Naive thymus-derived CD8-positive, alpha-beta T cell (primary cell): ENCODE measurements around the gene INO80. TPM values are rescaled to one million over a fixed set of nuclear protein-coding genes. Genes with fewer than 3 reads are reported as not detected.

Source experiments
- ATAC-seq, 2 donors: fragments of 150-1000 bp; cut with Tn5 transposase in 1 of 2; sonication (Bioruptor Pico), chemical (Tn5 transposase) in 1 of 2; 1 replicate in 1 of 2; 2 replicates in 1 of 2; pipeline ENCODE4 v1.10.0; 2021; ENCODE audit warnings: mild to moderate bottlenecking in 2 of 2, moderate library complexity in 2 of 2
- POLR2A ChIA-PET: fragments of 350-600 bp; sonication (Branson Sonifier 250); formaldehyde crosslinking; loops from one replicate; lab custom pipeline; 2021; ENCODE audit warnings: antibody characterized with exemption; lab: Charles Lee
- DNase-seq, 10 donors: peaks; one replicate each; pipeline versions ENCODE4 v3.0.0 to v3.0.0-alpha.2; 2020 to 2022
- H3K27ac Mint-ChIP-seq, 10 donors: one replicate each; pipeline ENCODE4 v1.8.0; 2020 to 2022; ENCODE audit warnings: mild to moderate bottlenecking in 10 of 10, mixed read lengths in 10 of 10, moderate library complexity in 4 of 10, inconsistent platforms in 1 of 10
- H3K27me3 Mint-ChIP-seq, 5 donors: one replicate each; pipeline ENCODE4 v1.8.0; 2021 to 2022; ENCODE audit warnings: mixed read lengths in 5 of 5
- H3K36me3 Mint-ChIP-seq, 3 donors: one replicate each; pipeline ENCODE4 v1.8.0; 2020 to 2022; ENCODE audit warnings: mixed read lengths in 3 of 3, mild to moderate bottlenecking in 2 of 3, inconsistent platforms in 1 of 3
- H3K4me1 Mint-ChIP-seq, 4 donors: one replicate each; pipeline ENCODE4 v1.8.0; 2021 to 2022; ENCODE audit warnings: mixed read lengths in 4 of 4
- H3K4me3 Mint-ChIP-seq, 10 donors: one replicate each; pipeline ENCODE4 v1.8.0; 2020 to 2022; ENCODE audit warnings: mild to moderate bottlenecking in 10 of 10, mixed read lengths in 10 of 10, moderate library complexity in 6 of 10, inconsistent platforms in 1 of 10
- H3K9me3 Mint-ChIP-seq, 9 donors: one replicate each; pipeline ENCODE4 v1.8.0; 2020 to 2022; ENCODE audit warnings: mixed read lengths in 9 of 9, mild to moderate bottlenecking in 3 of 9, inconsistent platforms in 1 of 9, moderate library complexity in 1 of 9
- polyA plus RNA-seq, 3 donors: library from polyadenylated mRNA; unstranded; fragments of 300-500 nt; fragmentation: Illumina TruSeq; gene quantifications; one replicate each; pipeline ENCODE4 v1.2.3, GENCODE V29; 2021
- total RNA-seq, 8 experiments: library from RNA in 2 of 8; stranded (reverse) in 2 of 8; gene quantifications; one replicate each; pipeline ENCODE4 v1.2.3 and lab custom pipeline; 2021 to 2026

INO80 gene
- total and polyA plus RNA-seq, 5 experiments from 2014 or later = 2.2 to 38.2 (median 8.0) TPM

- Mint-ChIP-seq H3K27me3 (no peaks in the 10 kb centered on the region), H3K36me3 (peaks cover 0 to 61% (median 13%) of the 10 kb centered on the region in 3 donors), H3K27ac (peak overlapping the region in 1 of 10 donors; percentile 83), H3K9me3 (no peaks in the 10 kb centered on the region), H3K4me1 (peaks cover 3 to 17% (median 6%) of the 10 kb centered on the region in 4 donors), H3K4me3 (no peak overlapping the region)
- POLR2A ChIA-PET = no interaction called here
- DNase-seq = no peak
- no peak for ATAC-seq
Measured at GRCh38 chr15:41010345-41010744, 105.7 kb downstream of the INO80 start.

GRCh38 chr15:41006479-41006878 lies 109.6 kb downstream of the INO80 start:
- Mint-ChIP-seq H3K4me1 (peaks cover 0 to 3% (median 1%) of the 10 kb centered on the region in 4 donors), H3K27ac (peak overlapping the region in 1 of 10 donors; percentile 13), H3K27me3 (no peaks in the 10 kb centered on the region), H3K36me3 (peaks cover 0 to 66% (median 20%) of the 10 kb centered on the region in 3 donors), H3K9me3 (no peaks in the 10 kb centered on the region), H3K4me3 (no peak overlapping the region)
- no peak for DNase-seq
- POLR2A ChIA-PET = interaction anchor here (1.1 kb wide), 1 partner anchor 10 kb away, joined by 6 read pairs; no protein-coding TSS in a partner anchor
- ATAC-seq = no peak

- H3K36me3 Mint-ChIP-seq = peaks cover 0 to 74% (median 20%) of the 10 kb centered on the region in 3 donors
Measured at GRCh38 chr15:41004490-41004889, 111.6 kb downstream of the INO80 start.

GRCh38 chr15:41001524-41002214 lies 114.4 kb downstream of the INO80 start:
- Mint-ChIP-seq H3K36me3 (peaks cover 0 to 82% (median 21%) of the 10 kb centered on the region in 3 donors), H3K4me3 (no peak overlapping the region), H3K9me3 (no peaks in the 10 kb centered on the region), H3K4me1 (no peaks in the 10 kb centered on the region), H3K27ac (no peak overlapping the region), H3K27me3 (no peaks in the 10 kb centered on the region)
- ATAC-seq = no peak
- POLR2A ChIA-PET = no interaction called here
- no peak for DNase-seq

More at GRCh38 chr15:41004490-41004889, 111.6 kb downstream of the INO80 start:
- POLR2A ChIA-PET = no interaction called here
- peak overlapping the region in 3 of 10 donors; percentile 16 to 43 (median 24) for H3K27ac Mint-ChIP-seq
- no peaks in the 10 kb centered on the region for H3K4me1 Mint-ChIP-seq
- no peak for DNase-seq
- H3K4me3 Mint-ChIP-seq = no peak overlapping the region
- H3K27me3 Mint-ChIP-seq = no peaks in the 10 kb centered on the region
- no peak for ATAC-seq
- no peaks in the 10 kb centered on the region for H3K9me3 Mint-ChIP-seq

- peaks cover 0 to 82% (median 13%) of the 10 kb centered on the region in 3 donors for H3K36me3 Mint-ChIP-seq
- DNase-seq = no peak
- ATAC-seq = no peak
- H3K27ac Mint-ChIP-seq = no peak overlapping the region
- no peaks in the 10 kb centered on the region for H3K9me3 Mint-ChIP-seq
- H3K4me1 Mint-ChIP-seq = peaks cover 0 to 2% (median 0%) of the 10 kb centered on the region in 4 donors
- POLR2A ChIA-PET = interaction anchor here (0.5 kb wide), 1 partner anchor 16 kb away, joined by 3 read pairs; no protein-coding TSS in a partner anchor
- no peaks in the 10 kb centered on the region for H3K27me3 Mint-ChIP-seq
- no peak overlapping the region for H3K4me3 Mint-ChIP-seq
Measured at GRCh38 chr15:40999190-40999589, 116.9 kb downstream of the INO80 start.

GRCh38 chr15:40995656-40996055 lies 120.4 kb downstream of the INO80 start:
- Mint-ChIP-seq H3K27ac (peak overlapping the region in 2 of 10 donors; percentile 19 to 46), H3K4me3 (no peak overlapping the region), H3K9me3 (no peaks in the 10 kb centered on the region), H3K4me1 (peaks cover 0 to 4% (median 0%) of the 10 kb centered on the region in 4 donors), H3K36me3 (peaks cover 0 to 87% (median 10%) of the 10 kb centered on the region in 3 donors), H3K27me3 (no peaks in the 10 kb centered on the region)
- DNase-seq = no peak
- POLR2A ChIA-PET = interaction anchor here (1.2 kb wide), 1 partner anchor 11 kb away, joined by 6 read pairs; no protein-coding TSS in a partner anchor
- no peak for ATAC-seq

- H3K4me3 Mint-ChIP-seq = no peak overlapping the region
- POLR2A ChIA-PET = no interaction called here
- H3K4me1 Mint-ChIP-seq = peaks cover 0 to 4% (median 0%) of the 10 kb centered on the region in 4 donors
- ATAC-seq (no peak), DNase-seq (no peak)
- no peaks in the 10 kb centered on the region for H3K27me3 Mint-ChIP-seq
- peaks cover 0 to 86% (median 10%) of the 10 kb centered on the region in 3 donors for H3K36me3 Mint-ChIP-seq
- H3K9me3 Mint-ChIP-seq = no peaks in the 10 kb centered on the region
- peak overlapping the region in 1 of 10 donors; percentile 46 for H3K27ac Mint-ChIP-seq
Measured at GRCh38 chr15:40992825-40993224, 123.3 kb downstream of the INO80 start.

GRCh38 chr15:40992241-40992741 lies 123.8 kb downstream of the INO80 start:
- Mint-ChIP-seq H3K27ac (no peak overlapping the region), H3K36me3 (peaks cover 1 to 86% (median 12%) of the 10 kb centered on the region in 3 donors), H3K9me3 (no peaks in the 10 kb centered on the region)

GRCh38 chr15:40991355-40991754 lies 124.7 kb downstream of the INO80 start:
- Mint-ChIP-seq H3K27me3 (no peaks in the 10 kb centered on the region), H3K27ac (peak overlapping the region in 2 of 10 donors; percentile 9 to 53)
- POLR2A ChIA-PET = no interaction called here

More at GRCh38 chr15:40992241-40992741, 123.8 kb downstream of the INO80 start:
- POLR2A ChIA-PET = no interaction called here
- ATAC-seq = no peak
- peaks cover 0 to 4% (median 0%) of the 10 kb centered on the region in 4 donors for H3K4me1 Mint-ChIP-seq
- H3K27me3 Mint-ChIP-seq = no peaks in the 10 kb centered on the region
- no peak overlapping the region for H3K4me3 Mint-ChIP-seq
- no peak for DNase-seq

GRCh38 chr15:40990789-40991188 lies 125.3 kb downstream of the INO80 start:
- peaks cover 0 to 4% (median 0%) of the 10 kb centered on the region in 4 donors for H3K4me1 Mint-ChIP-seq
- DNase-seq = no peak
- peaks cover 6 to 86% (median 13%) of the 10 kb centered on the region in 3 donors for H3K36me3 Mint-ChIP-seq
- no peaks in the 10 kb centered on the region for H3K9me3 Mint-ChIP-seq
- no peaks in the 10 kb centered on the region for H3K27me3 Mint-ChIP-seq
- ATAC-seq = no peak
- H3K4me3 Mint-ChIP-seq = no peak overlapping the region
- POLR2A ChIA-PET = no interaction called here
- no peak overlapping the region for H3K27ac Mint-ChIP-seq

More at GRCh38 chr15:40991355-40991754, 124.7 kb downstream of the INO80 start:
- Mint-ChIP-seq H3K9me3 (no peaks in the 10 kb centered on the region), H3K36me3 (peaks cover 6 to 86% (median 14%) of the 10 kb centered on the region in 3 donors), H3K4me3 (no peak overlapping the region), H3K4me1 (peaks cover 0 to 4% (median 0%) of the 10 kb centered on the region in 4 donors)
- no peak for DNase-seq
- ATAC-seq = no peak

- no peak overlapping the region for H3K4me3 Mint-ChIP-seq
- peaks cover 6 to 86% (median 13%) of the 10 kb centered on the region in 3 donors for H3K36me3 Mint-ChIP-seq
- peaks cover 0 to 2% (median 0%) of the 10 kb centered on the region in 9 donors for H3K9me3 Mint-ChIP-seq
- H3K4me1 Mint-ChIP-seq = peaks cover 0 to 2% (median 0%) of the 10 kb centered on the region in 4 donors
- H3K27me3 Mint-ChIP-seq = no peaks in the 10 kb centered on the region
- no peak for DNase-seq
- POLR2A ChIA-PET = interaction anchor here (0.6 kb wide), 1 partner anchor 1946 kb away, joined by 3 read pairs; no protein-coding TSS in a partner anchor
- ATAC-seq = no peak
- peak overlapping the region in 1 of 10 donors; percentile 75 for H3K27ac Mint-ChIP-seq
Measured at GRCh38 chr15:40990080-40990479, 126.0 kb downstream of the INO80 start.

- ATAC-seq (no peak), DNase-seq (no peak)
- peaks cover 0 to 2% (median 0%) of the 10 kb centered on the region in 9 donors for H3K9me3 Mint-ChIP-seq
- POLR2A ChIA-PET = no interaction called here
- H3K4me1 Mint-ChIP-seq = no peaks in the 10 kb centered on the region
- H3K27me3 Mint-ChIP-seq = no peaks in the 10 kb centered on the region
- no peak overlapping the region for H3K27ac Mint-ChIP-seq
- H3K36me3 Mint-ChIP-seq = peaks cover 6 to 91% (median 15%) of the 10 kb centered on the region in 3 donors
- H3K4me3 Mint-ChIP-seq = no peak overlapping the region
Measured at GRCh38 chr15:40988156-40988555, 127.9 kb downstream of the INO80 start.

- no peak overlapping the region for H3K27ac Mint-ChIP-seq
- no peak for DNase-seq
- no peaks in the 10 kb centered on the region for H3K4me1 Mint-ChIP-seq
- no peaks in the 10 kb centered on the region for H3K27me3 Mint-ChIP-seq
- POLR2A ChIA-PET = no interaction called here
- H3K9me3 Mint-ChIP-seq = peaks cover 0 to 2% (median 0%) of the 10 kb centered on the region in 9 donors
- no peak for ATAC-seq
- no peak overlapping the region for H3K4me3 Mint-ChIP-seq
- H3K36me3 Mint-ChIP-seq = peaks cover 6 to 92% (median 23%) of the 10 kb centered on the region in 3 donors
Measured at GRCh38 chr15:40986820-40987219, 129.3 kb downstream of the INO80 start.
